HG03342 (cell line): ENCODE results near the gene HLA-A.
"Not testable (repeated sequence)": the region's sequence is repeated elsewhere in the genome, so short reads cannot be mapped to it uniquely, and the experiment has no call there.

Experiments
- ATAC-seq: cut with Tn5 transposase; IDR thresholded peaks from one replicate; pipeline ENCODE4 v1.9.1; 2021; ENCODE audit warnings: mild to moderate bottlenecking, moderate library complexity; ENCODE audit not compliant: unreplicated experiment

Gene HLA-A

GRCh38 chr6:29958921-29959320 is 16.6 kb downstream of the HLA-A start:
- ATAC-seq, result no peak

GRCh38 chr6:29959467-29959866 is 17.1 kb downstream of the HLA-A start:
- ATAC-seq, result no peak

- no peak for ATAC-seq
These were observed 19.6 kb downstream of the HLA-A start for GRCh38 chr6:29961966-29962365.

- not testable (repeated sequence) for ATAC-seq
These were observed 21.4 kb downstream of the HLA-A start for GRCh38 chr6:29963697-29964096.

- no peak for ATAC-seq
These were observed 22.2 kb downstream of the HLA-A start for GRCh38 chr6:29964518-29964886.

GRCh38 chr6:29964887-29965562 is 22.7 kb downstream of the HLA-A start:
- peak; percentile 90 for ATAC-seq

- ATAC-seq, result no peak
These were observed 23.2 kb downstream of the HLA-A start for GRCh38 chr6:29965563-29965872.

- ATAC-seq, result no peak
These were observed 23.7 kb downstream of the HLA-A start for GRCh38 chr6:29965873-29966601.

- no peak for ATAC-seq
These were observed 25.2 kb downstream of the HLA-A start for GRCh38 chr6:29967379-29968010.

- no peak for ATAC-seq
These were observed 25.8 kb downstream of the HLA-A start for GRCh38 chr6:29968130-29968529.

- no peak for ATAC-seq
These were observed 26.6 kb downstream of the HLA-A start for GRCh38 chr6:29968905-29969304.

GRCh38 chr6:29970711-29971110 is 28.4 kb downstream of the HLA-A start:
- no peak for ATAC-seq

GRCh38 chr6:29974901-29975560 is 32.7 kb downstream of the HLA-A start:
- ATAC-seq, result no peak

- ATAC-seq, result no peak
These were observed 33.2 kb downstream of the HLA-A start for GRCh38 chr6:29975561-29975907.

GRCh38 chr6:29976253-29976587 is 33.9 kb downstream of the HLA-A start:
- no peak for ATAC-seq

- no peak for ATAC-seq
These were observed 34.5 kb downstream of the HLA-A start for GRCh38 chr6:29976588-29977424.

- no peak for ATAC-seq
These were observed 35.0 kb downstream of the HLA-A start for GRCh38 chr6:29977425-29977727.

- not testable (repeated sequence) for ATAC-seq
These were observed 37.7 kb downstream of the HLA-A start for GRCh38 chr6:29980013-29980412.

- ATAC-seq, result no peak
These were observed 38.2 kb downstream of the HLA-A start for GRCh38 chr6:29980511-29980910.

- ATAC-seq, result no peak
These were observed 39.0 kb downstream of the HLA-A start for GRCh38 chr6:29981211-29981812.

GRCh38 chr6:29982097-29982496 is 39.8 kb downstream of the HLA-A start:
- ATAC-seq, result no peak
